GM12891 (cell line): Measurements from ENCODE around the gene PSMD6. TPM values are rescaled to one million over a fixed set of nuclear protein-coding genes. Genes with fewer than 3 reads are reported as not detected.

Source experiments
- DNase-seq: peaks from one replicate; pipeline ENCODE4 v3.0.0; 2011; ENCODE audit warnings: low spot score; ENCODE audit not compliant: insufficient read length
- FAIRE-seq: peaks from 2 replicates; lab custom pipeline; 2011; peaks lifted over from hg19 to GRCh38; lab: Jason Lieb, UNC
- PAX5 ChIP-seq: IDR thresholded peaks from 2 replicates; pipeline ENCODE4 v1.6.1; 2011; ENCODE audit warnings: low read length, moderate library complexity, mild to moderate bottlenecking; ENCODE audit not compliant: insufficient read depth, severe bottlenecking
- POLR2A ChIP-seq: IDR thresholded peaks from 2 replicates; pipeline ENCODE4 v1.6.1; 2011; ENCODE audit warnings: low read depth, low read length, control low read depth
- POLR2AphosphoS5 ChIP-seq: IDR thresholded peaks from 2 replicates; pipeline ENCODE4 v1.6.1; 2011; ENCODE audit warnings: low read depth, low read length, control low read depth
- POU2F2 ChIP-seq: IDR thresholded peaks from 2 replicates; pipeline ENCODE4 v1.6.1; 2011; ENCODE audit warnings: low read depth, mild to moderate bottlenecking, control low read depth, low read length, moderate library complexity
- SPI1 ChIP-seq: IDR thresholded peaks from 2 replicates; pipeline ENCODE4 v1.6.1; 2011; ENCODE audit warnings: low read depth, low read length, control low read depth
- TAF1 ChIP-seq: IDR thresholded peaks from 2 replicates; pipeline ENCODE4 v1.6.1; 2011; ENCODE audit warnings: low read depth, low read length, control low read depth
- polyA plus RNA-seq: library from polyadenylated mRNA; unstranded; fragments of >200 nt; gene quantifications from one replicate; pipeline ENCODE4 v1.2.1, GENCODE V29; 2012; ENCODE audit warnings: low read depth, missing spikeins, inconsistent platforms; ENCODE audit not compliant: missing spikeins

PSMD6 gene
- polyA plus RNA-seq = 88.4 TPM

DNA sequence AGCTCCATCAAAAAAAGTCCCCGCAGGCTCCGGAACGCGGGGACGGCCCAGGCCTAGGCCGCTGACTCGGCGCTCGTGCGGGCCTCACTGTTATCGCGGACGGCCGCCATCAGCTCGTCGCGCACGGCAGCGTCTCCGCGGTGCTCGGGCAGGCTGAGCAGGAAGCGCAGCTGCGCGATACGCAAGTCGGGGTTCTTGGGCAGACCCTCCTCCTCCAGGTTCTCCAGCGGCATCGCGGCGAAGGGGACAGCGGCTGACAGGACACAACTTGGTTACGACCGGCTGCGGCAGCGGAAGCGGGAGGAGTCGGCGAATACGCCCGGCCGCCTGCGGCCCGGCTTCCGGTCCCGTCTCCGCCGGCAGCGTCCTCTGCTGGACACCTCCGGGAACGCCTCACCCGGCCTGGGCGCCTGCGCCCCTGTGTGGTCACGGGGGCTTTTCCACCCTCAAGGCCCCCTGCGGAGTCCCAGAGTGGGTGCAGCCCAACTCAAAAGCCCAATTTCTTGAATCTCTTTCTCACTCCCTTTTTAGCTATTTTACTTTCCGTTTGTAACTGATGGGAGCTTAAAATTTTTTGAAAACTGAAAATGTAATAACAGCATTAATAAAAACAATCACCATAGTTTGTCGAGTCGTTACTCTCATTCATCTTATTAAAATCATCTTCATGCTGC, at the start of gene PSMD6:
Gene PSMD6 (minus strand): TSS at position 308 of the 674 bp plus-strand sequence. CDS start 75 bp downstream, at position 233.
- TF ChIP-seq POLR2A (peak; percentile 85), POU2F2 (peak; percentile 70; the same call in 1 of the 2 replicates), TAF1 (peak; percentile 89), POLR2AphosphoS5 (peak; percentile 87), SPI1 (peak; percentile 61), PAX5 (peak; percentile 49)
- peak; percentile 95 for FAIRE-seq
- DNase-seq = peak; percentile 71

DNA sequence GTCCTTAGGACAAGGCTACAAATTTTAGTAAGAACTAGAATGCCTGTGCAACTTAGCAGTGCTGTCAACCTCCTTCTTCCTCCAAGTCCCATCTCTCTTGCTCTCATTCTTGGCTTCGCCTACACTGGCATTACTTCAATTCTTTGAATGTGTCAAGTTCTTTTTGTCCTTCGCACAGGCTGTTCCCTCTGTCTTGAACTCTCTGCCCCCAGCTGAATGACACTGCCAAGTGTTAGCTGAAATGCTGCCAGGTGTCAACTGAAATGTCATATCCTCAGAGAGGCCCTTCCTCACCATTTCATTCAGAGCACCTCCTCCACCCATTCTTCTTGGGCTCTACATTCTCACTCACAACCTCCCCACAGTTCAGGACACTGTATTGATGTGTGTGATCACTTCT, 48.8 kb upstream of the PSMD6 start:
- DNase-seq (no peak), FAIRE-seq (no peak)
- no peak for TF ChIP-seq POLR2A
- TF ChIP-seq SPI1 = no peak
- TF ChIP-seq POU2F2 = no peak
- TF ChIP-seq TAF1 = no peak
- TF ChIP-seq PAX5 = no peak
- TF ChIP-seq POLR2AphosphoS5 = no peak

DNA sequence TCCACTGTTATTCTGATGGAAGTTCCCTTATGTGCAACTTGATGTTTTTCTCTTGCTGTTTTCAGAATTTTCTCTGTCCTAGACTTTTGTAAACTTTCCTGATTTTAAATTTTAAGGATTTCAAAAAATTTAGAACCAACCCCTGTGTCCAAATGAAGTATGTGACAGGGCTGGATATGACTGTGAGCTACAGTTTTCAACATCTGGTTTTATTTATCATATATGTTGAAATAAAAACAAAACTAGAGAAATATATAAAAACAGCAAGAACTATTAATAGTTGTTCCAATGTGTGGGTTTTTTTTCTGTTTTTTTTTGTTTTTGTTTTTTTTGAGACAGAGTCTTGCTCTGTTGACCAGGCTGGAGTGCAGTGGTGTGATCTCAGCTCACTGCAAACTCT, 47.4 kb upstream of the PSMD6 start:
- FAIRE-seq = no peak
- no peak for TF ChIP-seq TAF1
- TF ChIP-seq POLR2AphosphoS5 = no peak
- no peak for TF ChIP-seq POLR2A
- no peak for TF ChIP-seq POU2F2
- no peak for TF ChIP-seq PAX5
- TF ChIP-seq SPI1 = no peak
- DNase-seq = no peak

DNA sequence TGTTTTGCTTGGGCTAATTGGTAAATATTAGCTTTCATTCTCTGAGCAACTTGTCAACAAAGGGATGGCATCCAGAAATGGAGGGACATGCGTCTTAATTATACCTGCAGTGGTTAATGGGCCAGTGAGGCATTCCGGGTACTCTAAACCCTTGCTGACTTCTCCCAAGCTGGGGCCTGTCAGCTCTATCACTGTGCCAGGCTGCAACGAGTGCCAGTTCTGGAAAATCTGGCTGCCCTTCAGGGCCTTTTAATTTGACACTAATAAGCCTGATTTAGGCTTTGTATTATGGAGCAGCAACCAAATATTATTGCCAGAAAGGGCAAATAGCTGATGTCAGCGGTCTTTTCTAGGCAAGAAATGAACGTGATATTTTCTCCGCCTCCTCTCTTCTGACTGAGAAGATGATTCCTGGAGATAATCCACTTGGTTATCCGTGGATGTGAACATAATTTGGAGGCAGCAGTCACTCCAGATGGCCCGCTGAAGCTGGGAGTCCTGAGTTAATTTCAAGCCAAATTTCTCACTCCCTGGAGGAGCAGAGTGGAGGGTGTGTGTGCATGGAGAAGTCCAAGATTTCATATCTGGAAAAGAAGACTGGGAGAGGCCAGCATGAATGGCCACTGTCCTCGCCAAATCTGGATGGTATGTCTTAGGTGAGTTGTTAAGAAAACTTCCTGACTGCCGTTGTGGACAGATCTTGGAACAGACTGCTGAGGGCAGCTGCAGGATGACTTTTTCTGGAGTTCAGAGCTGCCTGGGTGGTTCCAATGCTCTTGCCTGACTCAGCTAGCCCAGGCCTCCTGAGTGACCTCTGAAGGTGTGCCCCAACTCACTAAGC, 44.4 kb upstream of the PSMD6 start:
- no peak for FAIRE-seq
- no peak for TF ChIP-seq POLR2AphosphoS5
- no peak for TF ChIP-seq PAX5
- no peak for TF ChIP-seq TAF1
- TF ChIP-seq POLR2A = no peak
- TF ChIP-seq POU2F2 = no peak
- no peak for TF ChIP-seq SPI1
- DNase-seq = no peak

DNA sequence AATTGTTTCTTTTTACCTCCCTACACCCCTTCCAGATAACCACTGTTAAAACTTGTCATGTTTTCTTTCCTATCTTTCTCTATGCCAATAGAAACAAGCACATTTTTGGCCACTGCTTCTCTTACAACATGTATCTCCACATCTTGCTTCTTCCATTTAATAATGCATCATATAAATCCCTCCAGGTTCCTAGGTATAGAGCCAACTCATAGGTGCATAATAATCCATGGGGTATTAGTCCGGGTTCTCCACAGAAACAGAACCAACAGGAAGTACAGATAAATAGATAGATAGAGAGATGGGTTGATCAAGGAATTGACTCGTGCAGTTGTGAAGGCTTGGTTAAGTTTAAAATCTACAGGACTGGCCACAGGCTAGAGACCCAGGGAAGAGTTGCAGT, 41.5 kb upstream of the PSMD6 start:
- no peak for DNase-seq
- TF ChIP-seq POLR2A (no peak), SPI1 (no peak), PAX5 (no peak), POU2F2 (no peak), POLR2AphosphoS5 (no peak), TAF1 (no peak)

DNA sequence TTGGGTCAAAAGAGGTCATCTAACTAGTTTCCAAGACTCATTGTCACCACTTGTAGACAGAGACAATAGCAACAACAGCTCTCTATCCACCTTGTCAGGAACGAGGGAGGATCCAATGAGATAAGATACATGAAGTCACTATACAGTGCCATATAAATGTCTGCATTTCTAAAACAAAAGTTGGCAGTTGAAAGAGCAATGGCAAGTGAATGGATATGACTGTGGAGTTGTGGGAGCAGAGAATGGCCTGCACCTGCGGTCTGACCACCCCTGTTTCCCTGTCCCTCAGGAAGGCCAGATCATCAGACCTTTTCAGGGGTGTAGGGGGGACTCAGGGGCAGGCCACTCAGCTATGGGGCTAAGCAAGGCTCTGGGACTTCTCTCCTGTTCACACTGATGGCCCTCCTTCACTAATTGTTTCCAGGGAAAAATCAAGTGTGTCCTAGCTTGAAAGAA, 40.7 kb upstream of the PSMD6 start:
- DNase-seq = no peak
- TF ChIP-seq POLR2AphosphoS5 = no peak
- TF ChIP-seq SPI1 = no peak
- TF ChIP-seq POLR2A = no peak
- TF ChIP-seq PAX5 = no peak
- no peak for TF ChIP-seq POU2F2
- no peak for TF ChIP-seq TAF1
- FAIRE-seq = no peak

More for the DNA sequence above, 41.5 kb upstream of the PSMD6 start:
- no peak for FAIRE-seq

DNA sequence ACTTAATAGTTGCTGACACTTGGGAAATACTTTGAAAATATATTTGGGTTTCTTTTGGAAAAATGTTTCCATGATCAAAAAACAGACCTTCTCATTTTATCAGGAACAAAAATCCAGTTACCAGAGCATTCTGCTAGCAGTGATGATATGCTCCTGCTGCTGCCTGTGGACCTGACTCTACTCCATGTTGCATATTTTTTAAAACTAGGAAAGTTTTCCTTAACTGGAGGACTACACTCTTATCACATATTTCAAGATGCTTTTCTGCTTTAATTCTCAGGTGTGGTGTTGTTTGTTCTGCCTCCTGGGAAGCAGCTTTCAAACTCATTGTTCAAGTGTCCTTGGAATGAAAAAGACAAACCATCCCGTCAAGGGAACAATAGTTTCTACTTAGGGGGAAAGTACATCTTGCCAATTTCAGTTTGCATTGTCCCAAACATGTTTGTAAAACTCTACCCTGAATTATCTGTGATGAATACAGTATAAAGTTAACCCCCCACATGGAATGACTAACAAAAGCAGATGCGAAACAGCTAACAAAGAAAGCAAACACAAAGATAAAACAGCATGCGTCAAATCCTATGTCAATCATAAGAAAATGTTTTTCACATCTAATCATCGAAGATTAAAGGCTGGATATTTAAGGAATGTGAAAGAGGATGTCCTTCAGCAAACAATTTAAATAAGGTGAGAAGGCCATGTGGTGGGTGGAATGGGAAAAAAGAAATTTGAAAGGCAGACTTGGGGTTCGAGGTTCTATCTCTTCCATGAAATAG, 40.1 kb upstream of the PSMD6 start:
- FAIRE-seq = no peak
- TF ChIP-seq TAF1 (no peak), SPI1 (no peak), POU2F2 (no peak), POLR2A (no peak), POLR2AphosphoS5 (no peak), PAX5 (no peak)

DNA sequence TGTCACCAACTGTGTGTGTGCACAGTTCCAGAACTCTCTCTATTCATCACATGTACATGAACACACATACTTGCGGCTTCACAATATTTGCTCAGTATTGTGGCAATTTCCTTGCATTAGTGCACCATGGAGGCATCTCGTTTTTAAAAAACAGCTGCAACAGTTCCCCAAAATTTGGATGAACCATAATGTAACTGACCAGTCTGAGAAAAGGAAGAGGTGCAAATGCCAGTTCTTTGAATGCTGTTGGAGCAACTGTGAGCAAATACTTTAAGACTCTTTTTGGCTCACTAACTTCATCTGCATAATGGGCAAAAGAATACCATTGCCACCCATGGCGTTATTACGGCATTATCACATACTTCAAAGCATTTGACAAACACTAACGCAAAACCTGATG, 38.3 kb upstream of the PSMD6 start:
- TF ChIP-seq POLR2A (no peak), TAF1 (no peak), PAX5 (no peak), SPI1 (no peak), POLR2AphosphoS5 (no peak), POU2F2 (no peak)
- no peak for FAIRE-seq
- no peak for DNase-seq

More for the DNA sequence above, 40.1 kb upstream of the PSMD6 start:
- no peak for DNase-seq
